AG09319 (cell line): Measurements from ENCODE around the gene RPL22.
"Not testable (repeated sequence)": the region's sequence is repeated elsewhere in the genome, so short reads cannot be mapped to it uniquely, and the experiment has no call there.

Experiments used
- DNase-seq: peaks from one replicate; pipeline ENCODE4 v3.0.0-alpha.2; 2010; ENCODE audit warnings: low read depth; ENCODE audit errors: extremely low read depth
- CTCF ChIP-seq: IDR thresholded peaks from 2 replicates; pipeline ENCODE4 v1.5.1; 2011; ENCODE audit warnings: low read depth, mild to moderate bottlenecking, inconsistent platforms, low read length, moderate library complexity

The RPL22 gene

GRCh38 chr1:6223617-6224016 is 24.2 kb upstream of the RPL22 start:
- DNase-seq, result no peak
- TF ChIP-seq CTCF, result no peak

- TF ChIP-seq CTCF, result no peak
- no peak for DNase-seq
These were observed 23.2 kb upstream of the RPL22 start for GRCh38 chr1:6222636-6223035.

- no peak for DNase-seq
- TF ChIP-seq CTCF, result no peak
These were observed 21.9 kb upstream of the RPL22 start for GRCh38 chr1:6221210-6221784.

- DNase-seq, result no peak
- no peak for TF ChIP-seq CTCF
These were observed 20.8 kb upstream of the RPL22 start for GRCh38 chr1:6220236-6220635.

- not testable (repeated sequence) for DNase-seq
These were observed 20.2 kb upstream of the RPL22 start for GRCh38 chr1:6219641-6220040.

GRCh38 chr1:6218375-6219164 is 19.2 kb upstream of the RPL22 start:
- no peak for DNase-seq
- no peak for TF ChIP-seq CTCF

- DNase-seq, result no peak
- TF ChIP-seq CTCF, result no peak
These were observed 13.0 kb upstream of the RPL22 start for GRCh38 chr1:6212193-6212959.
